ENCODE data around the gene ROPN1L. TPM values are rescaled to one million over a fixed set of nuclear protein-coding genes. Genes with fewer than 3 reads are reported as not detected.

The ROPN1L gene
- total RNA-seq, 2 donors from 2014 or later: 34.9 TPM; not detected in 1

- Histone ChIP-seq H3K4me1 (replicated peaks) (no peaks in the 10 kb centered on the region), H3K27me3 (replicated peaks; ENCODE audit: insufficient read depth) (no peaks in the 10 kb centered on the region), H3K9me3 (no peaks in the 10 kb centered on the region), H3K27ac (no peak overlapping the region), H3K4me3 (no peak overlapping the region), H3K36me3 (no peaks in the 10 kb centered on the region)
- intact Hi-C loops (cut with DNase I): no loop called here
- 81% methylated on average over 10 of the region's 10 CpGs for WGBS
- no peak for DNase-seq (ENCODE audit: low spot score)
- TF ChIP-seq POLR2AphosphoS5 (IDR thresholded peaks at IDR 0.05): no peak
- no peak for TF ChIP-seq CTCF (IDR thresholded peaks at IDR 0.05)
- TF ChIP-seq POLR2A (IDR thresholded peaks at IDR 0.05): no peak
Observed at GRCh38 chr5:10485897-10486296, 44.2 kb downstream of the ROPN1L start.

GRCh38 chr5:10486511-10487344 is 45.0 kb downstream of the ROPN1L start:
- Histone ChIP-seq H3K36me3 (no peaks in the 10 kb centered on the region), H3K27me3 (replicated peaks; ENCODE audit: insufficient read depth) (no peaks in the 10 kb centered on the region), H3K27ac (no peak overlapping the region), H3K4me3 (no peak overlapping the region), H3K9me3 (no peaks in the 10 kb centered on the region), H3K4me1 (replicated peaks) (no peaks in the 10 kb centered on the region)
- no peak for TF ChIP-seq POLR2A (IDR thresholded peaks at IDR 0.05)
- no peak for TF ChIP-seq CTCF (IDR thresholded peaks at IDR 0.05)
- TF ChIP-seq POLR2AphosphoS5 (IDR thresholded peaks at IDR 0.05): no peak
- intact Hi-C loops (cut with DNase I): no loop called here
- no peak for DNase-seq (ENCODE audit: low spot score)
- 95% methylated on average over 29 of the region's 29 CpGs for WGBS

GRCh38 chr5:10488144-10488543 is 46.5 kb downstream of the ROPN1L start:
- no peak overlapping the region for H3K4me3 ChIP-seq
- no peaks in the 10 kb centered on the region for H3K9me3 ChIP-seq
- H3K4me1 ChIP-seq (replicated peaks): no peaks in the 10 kb centered on the region
- H3K36me3 ChIP-seq: no peaks in the 10 kb centered on the region
- no peak for DNase-seq (ENCODE audit: low spot score)
- TF ChIP-seq POLR2A (IDR thresholded peaks at IDR 0.05) (no peak), POLR2AphosphoS5 (IDR thresholded peaks at IDR 0.05) (no peak), CTCF (IDR thresholded peaks at IDR 0.05) (no peak)
- intact Hi-C loops (cut with DNase I): no loop called here
- WGBS: 76% methylated on average over 6 of the region's 6 CpGs
- H3K27me3 ChIP-seq (replicated peaks; ENCODE audit: insufficient read depth): no peaks in the 10 kb centered on the region
- H3K27ac ChIP-seq: no peak overlapping the region

- H3K9me3 ChIP-seq: no peaks in the 10 kb centered on the region
- H3K27ac ChIP-seq: no peak overlapping the region
- no peak overlapping the region for H3K4me3 ChIP-seq
- no peaks in the 10 kb centered on the region for H3K27me3 ChIP-seq (replicated peaks; ENCODE audit: insufficient read depth)
- TF ChIP-seq POLR2AphosphoS5 (IDR thresholded peaks at IDR 0.05): no peak
- TF ChIP-seq POLR2A (IDR thresholded peaks at IDR 0.05): no peak
- H3K36me3 ChIP-seq: no peaks in the 10 kb centered on the region
- H3K4me1 ChIP-seq (replicated peaks): no peaks in the 10 kb centered on the region
- WGBS: 51% methylated on average over 8 of the region's 8 CpGs
- DNase-seq (ENCODE audit: low spot score): no peak
- intact Hi-C loops (cut with DNase I): no loop called here
Observed at GRCh38 chr5:10489810-10490426, 48.2 kb downstream of the ROPN1L start.

GRCh38 chr5:10490927-10491672 is 49.4 kb downstream of the ROPN1L start:
- WGBS: 80% methylated on average over 14 of the region's 14 CpGs
- H3K4me3 ChIP-seq: no peak overlapping the region
- no peak for DNase-seq (ENCODE audit: low spot score)
- H3K4me1 ChIP-seq (replicated peaks): no peaks in the 10 kb centered on the region
- intact Hi-C loops (cut with DNase I): no loop called here
- TF ChIP-seq CTCF (IDR thresholded peaks at IDR 0.05) (no peak), POLR2AphosphoS5 (IDR thresholded peaks at IDR 0.05) (no peak)
- no peak overlapping the region for H3K27ac ChIP-seq
- no peaks in the 10 kb centered on the region for H3K36me3 ChIP-seq
- H3K9me3 ChIP-seq: no peaks in the 10 kb centered on the region
- no peaks in the 10 kb centered on the region for H3K27me3 ChIP-seq (replicated peaks; ENCODE audit: insufficient read depth)
